ENCODE results near the gene LITAFD. TPM values are rescaled to one million over a fixed set of nuclear protein-coding genes. Genes with fewer than 3 reads are reported as not detected.

Gene LITAFD
- total RNA-seq, 1 experiment from 2014 or later, result 0.45 TPM

DNA sequence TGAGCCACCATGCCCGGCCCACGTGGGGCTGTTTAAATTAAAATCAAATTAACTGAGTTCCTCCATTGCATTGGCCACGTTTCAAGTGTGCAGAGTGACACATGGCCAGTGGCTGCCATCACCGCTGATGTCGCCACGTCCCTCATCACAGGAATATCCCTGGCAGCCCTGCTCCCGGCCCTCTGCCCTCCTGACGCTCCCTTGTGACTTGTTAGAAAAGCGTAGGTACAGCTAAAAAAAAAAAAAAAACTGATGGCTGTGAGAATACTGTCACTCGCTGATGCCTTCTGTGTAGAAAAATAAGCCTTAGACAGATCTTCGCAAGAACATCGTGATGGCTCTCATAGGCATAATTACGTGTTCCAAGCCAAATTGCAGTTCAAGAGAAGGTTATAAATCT lies 35.0 kb upstream of the LITAFD start:
- Histone ChIP-seq H3K27me3 (ENCODE audit: low read length) (no peaks in the 10 kb centered on the region), H3K4me3 (ENCODE audit: low read length) (no peak overlapping the region), H3K4me1 (ENCODE audit: low read length) (no peaks in the 10 kb centered on the region), H3K9me3 (ENCODE audit: low read length) (no peaks in the 10 kb centered on the region), H3K79me2 (ENCODE audit: low read length) (peaks cover 14% of the 10 kb centered on the region), H3K9ac (ENCODE audit: low read length) (no peak overlapping the region), H4K20me1 (ENCODE audit: insufficient read depth, low read depth, low read length) (peaks cover 12% of the 10 kb centered on the region; the same call in 1 of the 2 replicates), H3K27ac (ENCODE audit: low read length) (no peak overlapping the region), H3K36me3 (ENCODE audit: insufficient read depth, low read length) (peaks cover 13% of the 10 kb centered on the region), H3K9me2 (replicated peaks; ENCODE audit: insufficient read depth, low read length) (no peaks in the 10 kb centered on the region), H3K4me2 (ENCODE audit: low read depth, low read length, poor library complexity, severe bottlenecking) (no peak overlapping the region), H2AFZ (ENCODE audit: low read length) (no peak overlapping the region)
- DNase-seq, result no peak

DNA sequence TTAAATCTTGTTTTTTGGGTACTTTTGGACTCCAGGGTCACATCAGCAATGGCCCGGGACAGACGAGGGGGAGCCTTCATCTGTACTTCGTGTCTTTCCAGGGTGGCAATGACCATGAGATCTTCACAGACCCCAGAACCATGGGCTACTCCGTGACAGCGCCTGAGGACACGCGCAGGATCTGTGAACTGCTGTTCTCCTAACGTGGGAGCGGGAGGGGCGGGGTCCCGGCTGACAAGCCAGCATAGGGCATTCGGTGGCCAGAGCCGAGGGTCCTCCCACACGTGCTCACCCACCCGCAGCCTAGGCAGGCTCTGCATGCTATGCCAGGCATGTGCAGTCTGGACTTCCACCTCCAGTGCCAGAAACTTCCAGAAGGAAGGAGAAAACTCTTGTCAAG lies 34.5 kb upstream of the LITAFD start:
- Histone ChIP-seq H4K20me1 (ENCODE audit: insufficient read depth, low read depth, low read length) (peaks cover 12% of the 10 kb centered on the region; the same call in 1 of the 2 replicates), H3K36me3 (ENCODE audit: insufficient read depth, low read length) (peaks cover 13% of the 10 kb centered on the region), H3K27ac (ENCODE audit: low read length) (no peak overlapping the region), H3K4me2 (ENCODE audit: low read depth, low read length, poor library complexity, severe bottlenecking) (no peak overlapping the region), H3K9me2 (replicated peaks; ENCODE audit: insufficient read depth, low read length) (no peaks in the 10 kb centered on the region), H3K4me3 (ENCODE audit: low read length) (no peak overlapping the region), H3K9ac (ENCODE audit: low read length) (no peak overlapping the region), H3K27me3 (ENCODE audit: low read length) (no peaks in the 10 kb centered on the region), H3K9me3 (ENCODE audit: low read length) (no peaks in the 10 kb centered on the region), H3K79me2 (ENCODE audit: low read length) (peaks cover 14% of the 10 kb centered on the region), H3K4me1 (ENCODE audit: low read length) (no peaks in the 10 kb centered on the region), H2AFZ (ENCODE audit: low read length) (no peak overlapping the region)
- no peak for DNase-seq

GRCh38 chr16:8848231-8848938 lies 33.8 kb upstream of the LITAFD start:
- peaks cover 14% of the 10 kb centered on the region for H3K79me2 ChIP-seq (ENCODE audit: low read length)
- H3K4me3 ChIP-seq (ENCODE audit: low read length), result no peak overlapping the region
- H4K20me1 ChIP-seq (ENCODE audit: insufficient read depth, low read depth, low read length), result peaks cover 12% of the 10 kb centered on the region; the same call in 1 of the 2 replicates
- H2AFZ ChIP-seq (ENCODE audit: low read length), result no peak overlapping the region
- no peaks in the 10 kb centered on the region for H3K4me1 ChIP-seq (ENCODE audit: low read length)
- H3K4me2 ChIP-seq (ENCODE audit: low read depth, low read length, poor library complexity, severe bottlenecking), result no peak overlapping the region
- no peaks in the 10 kb centered on the region for H3K9me2 ChIP-seq (replicated peaks; ENCODE audit: insufficient read depth, low read length)
- H3K27ac ChIP-seq (ENCODE audit: low read length), result no peak overlapping the region
- H3K27me3 ChIP-seq (ENCODE audit: low read length), result no peaks in the 10 kb centered on the region
- DNase-seq, result no peak
- H3K9ac ChIP-seq (ENCODE audit: low read length), result no peak overlapping the region
- peaks cover 13% of the 10 kb centered on the region for H3K36me3 ChIP-seq (ENCODE audit: insufficient read depth, low read length)
- H3K9me3 ChIP-seq (ENCODE audit: low read length), result no peaks in the 10 kb centered on the region

DNA sequence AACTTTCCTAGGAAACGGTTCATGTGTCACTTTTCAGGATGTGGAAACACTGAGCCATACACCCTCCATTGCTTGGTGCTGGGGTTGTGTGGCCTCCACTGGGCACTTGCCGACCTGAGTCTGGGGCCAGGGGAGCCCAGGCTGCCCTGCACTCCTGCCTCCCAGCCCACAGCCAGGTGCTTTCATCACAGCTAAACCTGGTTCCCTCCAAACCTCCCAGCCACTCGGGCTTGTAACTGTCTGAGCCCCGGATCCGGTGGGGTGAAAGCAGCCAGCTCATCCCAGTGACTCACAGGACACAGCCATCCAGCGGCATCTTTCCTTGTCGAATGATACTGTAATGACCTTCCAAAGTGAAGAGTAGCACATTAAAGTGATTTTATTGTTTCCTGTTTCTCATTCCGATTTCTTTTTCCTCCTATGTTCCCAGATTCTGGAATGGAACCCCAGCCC lies 33.2 kb upstream of the LITAFD start:
- H2AFZ ChIP-seq (ENCODE audit: low read length), result no peak overlapping the region
- H3K4me2 ChIP-seq (ENCODE audit: low read depth, low read length, poor library complexity, severe bottlenecking), result no peak overlapping the region
- H3K4me3 ChIP-seq (ENCODE audit: low read length), result no peak overlapping the region
- H3K27me3 ChIP-seq (ENCODE audit: low read length), result no peaks in the 10 kb centered on the region
- no peak overlapping the region for H3K9ac ChIP-seq (ENCODE audit: low read length)
- H3K9me2 ChIP-seq (replicated peaks; ENCODE audit: insufficient read depth, low read length), result no peaks in the 10 kb centered on the region
- H4K20me1 ChIP-seq (ENCODE audit: insufficient read depth, low read depth, low read length), result peaks cover 12% of the 10 kb centered on the region; the same call in 1 of the 2 replicates
- no peak overlapping the region for H3K27ac ChIP-seq (ENCODE audit: low read length)
- peaks cover 13% of the 10 kb centered on the region for H3K36me3 ChIP-seq (ENCODE audit: insufficient read depth, low read length)
- no peaks in the 10 kb centered on the region for H3K4me1 ChIP-seq (ENCODE audit: low read length)
- peaks cover 14% of the 10 kb centered on the region for H3K79me2 ChIP-seq (ENCODE audit: low read length)
- DNase-seq, result no peak
- H3K9me3 ChIP-seq (ENCODE audit: low read length), result no peaks in the 10 kb centered on the region

- Histone ChIP-seq H3K4me2 (ENCODE audit: low read depth, low read length, poor library complexity, severe bottlenecking) (no peak overlapping the region), H2AFZ (ENCODE audit: low read length) (no peak overlapping the region), H3K27me3 (ENCODE audit: low read length) (no peaks in the 10 kb centered on the region), H3K79me2 (ENCODE audit: low read length) (peaks cover 14% of the 10 kb centered on the region), H3K27ac (ENCODE audit: low read length) (no peak overlapping the region), H3K4me3 (ENCODE audit: low read length) (no peak overlapping the region), H3K4me1 (ENCODE audit: low read length) (no peaks in the 10 kb centered on the region), H3K9ac (ENCODE audit: low read length) (no peak overlapping the region), H3K36me3 (ENCODE audit: insufficient read depth, low read length) (peaks cover 13% of the 10 kb centered on the region), H3K9me2 (replicated peaks; ENCODE audit: insufficient read depth, low read length) (no peaks in the 10 kb centered on the region), H4K20me1 (ENCODE audit: insufficient read depth, low read depth, low read length) (peaks cover 12% of the 10 kb centered on the region; the same call in 1 of the 2 replicates), H3K9me3 (ENCODE audit: low read length) (no peaks in the 10 kb centered on the region)
- no peak for DNase-seq
Observed at GRCh38 chr16:8849411-8850011, 32.6 kb upstream of the LITAFD start.

- no peak overlapping the region for H2AFZ ChIP-seq (ENCODE audit: low read length)
- H3K27ac ChIP-seq (ENCODE audit: low read length), result no peak overlapping the region
- peaks cover 11% of the 10 kb centered on the region for H3K79me2 ChIP-seq (ENCODE audit: low read length)
- DNase-seq, result peak; percentile 40
- H3K27me3 ChIP-seq (ENCODE audit: low read length), result no peaks in the 10 kb centered on the region
- no peak overlapping the region for H3K9ac ChIP-seq (ENCODE audit: low read length)
- no peak overlapping the region for H3K4me2 ChIP-seq (ENCODE audit: low read depth, low read length, poor library complexity, severe bottlenecking)
- H3K4me1 ChIP-seq (ENCODE audit: low read length), result no peaks in the 10 kb centered on the region
- H3K36me3 ChIP-seq (ENCODE audit: insufficient read depth, low read length), result peaks cover 13% of the 10 kb centered on the region
- H3K9me2 ChIP-seq (replicated peaks; ENCODE audit: insufficient read depth, low read length), result no peaks in the 10 kb centered on the region
- H3K9me3 ChIP-seq (ENCODE audit: low read length), result no peaks in the 10 kb centered on the region
- no peak overlapping the region for H3K4me3 ChIP-seq (ENCODE audit: low read length)
- H4K20me1 ChIP-seq (ENCODE audit: insufficient read depth, low read depth, low read length), result peaks cover 12% of the 10 kb centered on the region; the same call in 1 of the 2 replicates
Observed at GRCh38 chr16:8850279-8850885, 31.8 kb upstream of the LITAFD start.

DNA sequence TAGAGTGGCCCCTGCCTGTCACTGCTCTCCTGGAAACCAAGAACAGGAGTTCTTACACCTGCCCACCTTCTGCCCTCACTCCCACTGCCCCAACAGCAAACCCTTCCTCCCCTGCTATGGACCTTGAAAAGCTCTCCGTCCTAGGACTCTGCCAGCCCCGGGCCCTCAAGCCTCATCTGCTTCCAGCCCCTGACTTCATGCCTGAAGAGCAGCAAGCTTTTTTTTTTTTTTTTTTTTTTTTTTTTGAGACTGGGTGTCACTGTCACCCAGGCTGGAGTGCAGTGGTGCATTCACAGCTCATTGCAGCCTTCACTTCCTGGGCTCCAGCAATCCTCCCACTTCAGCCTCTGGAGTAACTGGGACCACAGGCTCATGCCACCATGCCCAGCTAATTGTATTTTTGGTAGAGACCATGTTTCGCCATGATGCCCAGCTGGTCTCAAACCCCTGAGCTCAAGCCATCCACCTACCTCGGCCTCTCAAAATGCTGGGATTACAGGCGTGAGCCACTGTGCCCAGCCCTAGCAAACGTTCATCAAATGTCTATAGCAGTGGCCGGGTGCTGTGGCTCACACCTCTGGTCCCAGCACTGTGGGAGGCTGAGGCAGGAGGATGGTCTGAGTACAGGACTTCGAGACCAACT lies 30.3 kb upstream of the LITAFD start:
- 0 out of 2 replicates have a peak, but pooled peaks cover 8% of the 10 kb centered on the region for H4K20me1 ChIP-seq (ENCODE audit: insufficient read depth, low read depth, low read length)
- no peaks in the 10 kb centered on the region for H3K9me2 ChIP-seq (replicated peaks; ENCODE audit: insufficient read depth, low read length)
- peaks cover 13% of the 10 kb centered on the region for H3K36me3 ChIP-seq (ENCODE audit: insufficient read depth, low read length)
- H3K27ac ChIP-seq (ENCODE audit: low read length), result no peak overlapping the region
- H3K27me3 ChIP-seq (ENCODE audit: low read length), result no peaks in the 10 kb centered on the region
- H3K9me3 ChIP-seq (ENCODE audit: low read length), result no peaks in the 10 kb centered on the region
- H3K4me1 ChIP-seq (ENCODE audit: low read length), result no peaks in the 10 kb centered on the region
- no peak overlapping the region for H3K9ac ChIP-seq (ENCODE audit: low read length)
- no peak overlapping the region for H2AFZ ChIP-seq (ENCODE audit: low read length)
- H3K4me3 ChIP-seq (ENCODE audit: low read length), result no peak overlapping the region
- H3K79me2 ChIP-seq (ENCODE audit: low read length), result no peaks in the 10 kb centered on the region
- no peak for DNase-seq
- H3K4me2 ChIP-seq (ENCODE audit: low read depth, low read length, poor library complexity, severe bottlenecking), result no peak overlapping the region

- no peak for DNase-seq
- Histone ChIP-seq H3K27me3 (ENCODE audit: low read length) (no peaks in the 10 kb centered on the region), H3K4me1 (ENCODE audit: low read length) (no peaks in the 10 kb centered on the region), H4K20me1 (ENCODE audit: insufficient read depth, low read depth, low read length) (0 out of 2 replicates have a peak, but pooled peaks cover 7% of the 10 kb centered on the region), H3K4me3 (ENCODE audit: low read length) (no peak overlapping the region), H3K9me3 (ENCODE audit: low read length) (no peaks in the 10 kb centered on the region), H3K27ac (ENCODE audit: low read length) (no peak overlapping the region), H3K4me2 (ENCODE audit: low read depth, low read length, poor library complexity, severe bottlenecking) (no peak overlapping the region), H3K36me3 (ENCODE audit: insufficient read depth, low read length) (peaks cover 10% of the 10 kb centered on the region), H3K9ac (ENCODE audit: low read length) (no peak overlapping the region), H3K9me2 (replicated peaks; ENCODE audit: insufficient read depth, low read length) (no peaks in the 10 kb centered on the region), H3K79me2 (ENCODE audit: low read length) (no peaks in the 10 kb centered on the region), H2AFZ (ENCODE audit: low read length) (no peak overlapping the region)
Observed at GRCh38 chr16:8852534-8852933, 29.6 kb upstream of the LITAFD start.

Data from Karpas-422 (cell line).